HT-29 (cell line): Measurements from ENCODE around the gene CLUH. TPM values are rescaled to one million over a fixed set of nuclear protein-coding genes. Genes with fewer than 3 reads are reported as not detected.
"Not testable (repeated sequence)": the region's sequence is repeated elsewhere in the genome, so short reads cannot be mapped to it uniquely, and the experiment has no call there.

ENCODE experiments used
- DNase-seq: peaks from one replicate; pipeline ENCODE4 v3.0.0-alpha.2; 2015; ENCODE audit warnings: low spot score
- total RNA-seq: library from RNA; depleted of rRNA; stranded (reverse); fragments of >200 nt; shearing (Covaris generic); gene quantifications from 2 replicates; pipeline ENCODE4 v1.2.3, GENCODE V29; 2014

Gene CLUH
- total RNA-seq, 1 experiment from 2014 or later = 168 TPM

DNA sequence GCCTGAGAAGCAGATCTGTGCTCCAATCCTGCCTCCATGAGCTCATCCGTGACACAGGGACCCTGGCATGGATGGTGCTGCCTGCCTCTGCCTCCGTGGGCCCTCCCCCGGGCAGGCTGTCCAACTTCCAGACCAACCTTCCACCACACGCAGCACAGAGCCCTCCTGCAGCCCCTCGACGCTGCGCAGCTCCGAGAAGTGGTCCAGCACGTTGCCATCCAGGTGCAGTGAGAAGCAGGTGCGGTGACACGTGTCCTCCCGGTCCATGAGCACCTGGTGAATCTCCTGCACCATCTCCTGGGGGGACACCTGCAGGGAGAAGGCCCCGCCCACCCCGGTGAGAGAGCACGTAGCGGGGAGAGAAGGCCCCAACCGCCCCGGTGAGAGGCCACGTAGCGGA lies 8.4 kb downstream of the CLUH start:
- no peak for DNase-seq

GRCh38 chr17:2701996-2702741 lies 9.4 kb downstream of the CLUH start:
- no peak for DNase-seq

- no peak for DNase-seq
These were observed 10.2 kb downstream of the CLUH start for GRCh38 chr17:2701161-2701995.

DNA sequence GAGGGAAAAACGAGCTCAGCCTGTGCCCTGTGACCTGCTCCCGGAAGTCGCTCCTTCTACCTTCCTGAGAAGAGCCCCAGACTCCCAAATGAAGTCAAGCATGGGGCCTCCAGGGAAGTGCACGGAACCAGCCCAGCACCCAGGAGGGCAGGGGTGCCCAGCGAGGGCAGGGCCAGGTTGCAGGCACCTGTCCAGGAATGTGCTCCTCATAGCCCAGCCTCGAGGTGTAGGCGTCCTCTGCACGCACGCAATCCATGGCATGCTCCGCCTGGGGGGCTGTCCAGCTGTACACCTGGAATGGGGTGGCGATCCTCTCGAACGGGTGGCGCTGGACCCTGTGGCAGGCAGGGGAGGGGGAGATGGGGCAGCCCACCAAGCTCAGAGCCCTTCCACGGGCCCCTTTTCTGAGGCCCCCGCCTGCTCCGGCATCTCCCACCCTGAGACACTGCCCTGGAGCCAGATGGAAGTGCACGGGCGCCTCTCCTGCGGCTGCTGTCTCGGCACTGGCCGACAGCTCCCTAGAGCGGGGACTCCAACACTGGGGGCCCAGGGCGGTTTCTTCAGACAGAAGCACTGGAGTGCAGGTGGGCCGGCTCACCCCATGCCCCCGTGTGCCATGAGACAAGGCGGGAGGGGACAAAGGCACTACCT lies 10.9 kb downstream of the CLUH start:
- no peak for DNase-seq

DNA sequence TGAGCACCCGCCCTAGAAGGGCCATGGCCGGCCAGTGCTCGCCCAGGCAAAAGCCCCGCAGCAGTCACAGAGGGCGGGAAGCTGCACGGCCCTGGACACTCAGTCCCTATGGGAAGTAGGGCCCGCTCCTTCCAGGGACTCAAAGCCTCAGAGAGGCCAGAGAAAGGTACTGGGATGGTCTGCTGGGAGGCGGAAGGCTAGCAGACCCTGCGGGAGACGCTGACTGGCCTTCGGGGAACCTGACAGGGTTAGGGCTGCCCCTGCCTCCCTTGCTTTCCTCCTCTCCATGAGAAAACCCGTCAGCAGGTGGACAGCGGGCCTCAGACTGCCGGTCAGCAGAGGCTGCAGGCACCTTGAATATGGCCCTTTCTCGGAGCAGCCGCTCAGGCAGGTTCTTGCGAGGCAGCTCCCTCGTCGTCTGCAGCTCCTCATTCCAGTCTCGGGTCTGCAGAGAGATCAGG lies 11.5 kb downstream of the CLUH start:
- no peak for DNase-seq

DNA sequence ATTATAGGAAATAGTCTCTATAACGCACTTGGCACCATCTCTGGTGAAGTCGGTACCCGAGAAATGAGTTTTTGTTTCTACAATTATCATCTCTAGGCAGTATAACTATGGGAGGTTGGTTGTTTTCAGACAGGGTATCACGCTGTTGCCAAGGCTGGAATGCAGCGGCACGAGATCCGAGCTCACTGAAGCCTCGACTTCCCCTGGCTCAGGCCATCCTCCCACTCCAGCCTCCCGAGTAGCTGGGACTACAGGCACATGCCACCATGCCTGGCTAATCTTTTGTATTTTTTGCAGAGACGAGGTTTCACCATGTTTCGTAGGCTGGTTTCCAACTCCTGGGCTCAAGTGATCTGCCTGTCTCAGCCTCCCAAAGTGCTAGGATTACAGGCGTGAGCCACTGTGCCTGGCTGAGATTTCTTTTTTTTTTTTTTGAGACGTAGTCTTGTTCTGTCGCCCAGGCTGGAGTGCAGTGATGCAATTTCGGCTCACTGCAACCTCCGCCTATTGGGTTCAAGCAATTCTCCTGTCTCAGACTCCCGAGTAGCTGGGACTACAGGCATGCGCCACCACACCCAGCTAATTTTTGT lies 12.3 kb downstream of the CLUH start:
- not testable (repeated sequence) for DNase-seq

GRCh38 chr17:2697611-2698162 lies 13.9 kb downstream of the CLUH start:
- no peak for DNase-seq

- DNase-seq = no peak
These were observed 15.4 kb downstream of the CLUH start for GRCh38 chr17:2695961-2696760.

DNA sequence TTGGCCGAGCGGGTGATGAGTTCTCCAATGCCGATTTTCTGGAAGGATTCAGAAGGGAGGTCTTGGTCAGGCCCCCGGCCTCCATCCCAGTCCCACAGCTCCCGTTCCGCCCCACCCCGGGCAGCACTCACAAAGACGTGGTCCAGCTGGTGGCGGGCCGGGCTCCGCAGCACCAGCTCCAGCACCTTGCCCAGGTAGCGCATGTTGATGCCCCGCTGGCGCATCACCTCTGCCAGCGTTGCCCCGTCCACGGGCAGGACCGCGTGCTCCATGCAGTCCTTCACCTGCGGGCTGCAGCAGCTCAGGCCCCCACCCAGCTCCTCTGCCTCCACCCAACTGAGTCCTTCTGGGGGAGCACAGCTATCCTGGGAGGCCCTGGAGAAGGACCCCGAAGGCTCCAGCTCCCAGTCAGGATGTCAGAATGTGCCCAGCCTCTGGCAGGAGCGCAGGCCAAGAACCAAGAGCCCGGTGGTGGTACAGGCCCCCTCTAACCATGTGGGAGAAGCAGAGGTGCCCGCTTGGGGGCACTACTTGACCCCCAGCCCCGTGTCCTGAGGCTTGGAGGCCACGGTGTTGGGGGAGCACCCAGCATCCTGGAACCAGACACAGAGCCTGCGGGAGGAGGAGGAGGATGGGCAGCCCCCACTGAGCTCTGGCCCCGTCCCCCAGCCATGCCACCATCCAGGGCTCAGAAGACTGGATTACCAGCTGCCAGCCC lies 16.2 kb downstream of the CLUH start:
- DNase-seq = no peak

DNA sequence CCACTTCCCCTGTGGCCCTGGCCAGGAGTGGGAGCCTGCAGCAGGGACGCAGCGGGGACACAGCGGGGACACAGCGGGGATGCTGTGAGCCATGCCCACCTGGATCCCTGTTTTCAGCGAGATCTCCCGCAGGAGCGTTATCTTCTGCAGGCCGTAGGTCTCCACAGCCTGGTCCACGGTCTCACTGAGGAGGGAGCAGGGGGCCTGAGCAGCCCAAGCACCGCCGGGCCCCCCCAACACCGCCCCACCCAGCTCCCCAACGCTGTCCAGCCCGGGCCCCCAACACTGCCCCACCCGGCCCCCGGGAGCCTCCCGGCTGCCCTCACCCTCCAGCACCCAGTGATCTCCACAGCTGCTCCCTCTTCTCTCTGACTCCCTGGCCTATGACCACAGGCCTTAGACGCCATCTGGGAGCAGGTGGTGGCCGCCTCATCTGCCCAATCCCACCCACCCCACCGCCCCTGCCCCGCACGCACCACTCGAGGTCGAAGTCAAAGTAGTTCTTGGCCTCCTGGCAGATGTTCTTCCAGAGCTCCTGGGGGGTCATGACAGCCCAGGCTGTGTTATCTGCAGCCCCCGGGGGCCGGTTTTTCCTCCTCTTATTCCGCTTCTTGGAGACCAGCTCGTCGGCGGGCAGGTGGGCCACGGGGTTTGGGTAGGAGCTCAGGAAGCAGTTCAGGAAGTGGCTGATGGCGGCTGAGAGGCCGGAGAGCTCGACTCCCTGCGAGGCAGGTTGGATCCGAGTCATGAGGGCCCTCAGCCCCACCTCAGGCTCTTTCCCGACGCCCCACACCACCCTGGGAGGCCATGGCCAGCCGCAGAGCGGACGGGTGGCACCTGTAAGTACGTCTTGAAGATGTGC lies 17.0 kb downstream of the CLUH start:
- DNase-seq = no peak

DNA sequence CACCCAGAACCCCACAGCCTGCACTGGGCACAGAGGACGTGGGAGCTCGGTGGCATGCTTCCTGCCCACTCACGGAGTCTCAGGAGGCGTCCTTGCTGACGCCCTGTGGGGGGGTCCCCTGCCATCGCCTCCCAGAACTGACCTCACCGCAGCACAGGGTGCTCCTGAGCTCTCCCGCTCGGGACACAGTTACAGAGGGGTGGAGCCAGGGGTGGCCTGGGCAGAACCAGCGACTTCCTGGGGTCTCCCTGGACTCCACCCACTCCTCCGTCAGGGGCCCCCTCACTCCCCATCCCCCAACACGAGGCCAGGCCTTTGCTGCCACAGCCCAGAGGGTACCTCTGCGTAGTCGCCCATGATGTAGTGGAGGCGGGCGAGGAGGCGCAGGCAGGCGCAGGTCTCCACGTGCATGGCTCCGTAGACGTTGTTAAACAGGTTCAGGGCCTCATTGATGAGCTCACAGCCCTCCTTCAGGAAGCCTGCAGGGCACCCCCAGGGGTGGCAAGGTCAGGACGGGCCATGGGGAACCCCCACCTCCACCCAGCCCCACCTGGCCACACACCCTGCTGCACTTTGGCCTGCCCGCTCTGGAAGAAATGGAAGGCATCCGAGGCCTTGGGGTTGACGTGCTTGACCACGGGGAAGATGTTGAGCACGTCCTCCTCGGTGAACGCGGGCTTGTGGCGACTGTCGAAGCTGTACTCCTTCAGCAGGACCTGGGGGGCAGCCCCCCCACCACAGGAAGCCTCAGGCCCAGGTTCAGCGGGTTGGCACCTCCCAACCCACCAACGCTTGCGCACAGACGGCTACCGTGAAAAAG lies 17.8 kb downstream of the CLUH start:
- no peak for DNase-seq

- no peak for DNase-seq
These were observed 18.8 kb downstream of the CLUH start for GRCh38 chr17:2692781-2693135.

DNA sequence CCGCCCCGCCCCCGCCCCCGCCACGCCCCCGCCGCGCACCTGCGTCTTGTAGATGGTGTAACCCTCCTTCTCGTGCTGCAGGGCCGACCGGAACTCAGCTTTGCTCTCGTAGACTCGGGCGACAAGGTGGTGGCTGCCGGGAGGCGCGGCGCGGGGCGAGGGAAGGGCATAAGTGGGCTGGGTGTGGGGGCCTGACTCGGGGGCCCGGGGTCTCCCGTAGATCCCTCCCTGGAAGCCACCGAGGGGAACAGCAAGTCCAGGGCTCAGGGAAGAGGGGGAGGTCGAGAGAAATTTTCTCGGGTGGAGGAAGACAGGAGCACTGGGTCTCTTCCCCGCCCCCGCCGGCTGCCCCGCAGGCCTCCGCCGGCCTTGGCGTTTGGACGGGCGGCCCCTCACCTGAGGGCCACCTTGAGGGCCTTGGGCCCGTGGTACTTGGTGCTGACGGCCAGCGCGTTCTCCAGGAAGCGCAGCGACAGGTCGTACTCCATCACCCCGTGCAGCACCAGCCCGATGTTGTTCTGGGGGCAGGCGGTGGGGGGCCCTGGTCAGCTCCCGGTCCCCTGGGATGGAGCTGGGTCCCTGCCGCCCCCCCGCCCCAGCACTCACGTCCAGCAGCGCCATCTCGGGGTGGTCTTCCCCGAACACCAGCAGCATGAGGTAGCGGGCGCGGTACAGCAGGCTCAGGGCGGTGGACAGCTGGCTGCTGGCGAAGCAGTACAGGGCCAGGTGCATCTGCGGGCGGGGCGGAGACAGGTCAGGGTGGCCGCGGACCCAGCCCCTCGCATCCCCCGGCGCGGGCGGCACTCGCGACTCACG lies 19.4 kb downstream of the CLUH start:
- no peak for DNase-seq

DNA sequence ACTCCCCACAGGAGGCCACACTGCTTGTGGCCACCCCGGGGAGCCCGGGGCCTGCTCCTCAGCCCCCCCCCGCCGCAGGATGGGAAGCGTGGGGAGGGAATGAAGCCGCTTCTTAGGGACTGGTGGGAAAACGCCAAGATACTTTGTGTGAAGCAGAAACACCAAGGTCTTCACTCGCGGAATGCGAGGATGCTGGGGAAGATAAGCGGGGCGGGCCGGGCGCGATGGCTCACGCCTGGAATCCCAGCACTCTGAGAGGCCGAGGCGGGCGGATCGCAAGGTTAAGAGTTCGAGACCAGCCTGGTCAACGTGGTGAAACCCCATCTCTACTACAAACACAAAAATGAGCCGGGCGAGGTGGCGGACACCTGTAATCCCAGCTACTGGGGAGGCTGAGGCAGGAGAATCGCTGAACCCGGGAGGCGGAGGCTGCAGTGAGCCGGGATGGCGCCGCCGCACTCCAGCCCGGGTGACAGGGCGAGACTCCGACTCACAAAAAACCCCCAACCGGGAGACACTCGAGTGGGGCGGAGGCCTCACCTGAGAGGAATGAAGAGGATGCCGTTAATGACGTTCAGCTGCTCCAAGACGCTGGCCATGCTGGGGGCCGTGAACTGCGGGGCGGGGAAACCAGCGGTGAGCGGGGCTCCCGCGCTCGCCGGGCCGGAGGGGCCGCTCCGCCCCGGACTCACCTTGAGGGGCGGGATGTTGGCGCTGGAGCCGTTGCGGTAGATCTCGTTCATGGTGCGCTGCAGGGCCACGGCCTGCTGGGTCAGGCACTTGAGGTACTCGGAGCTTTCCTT lies 20.3 kb downstream of the CLUH start:
- DNase-seq = no peak

- DNase-seq = no peak
These were observed 21.1 kb downstream of the CLUH start for GRCh38 chr17:2690165-2691068.
